Stimulated activated CD8-positive, alpha-beta memory T cell treated with anti-CD3 and anti-CD28 coated beads, Interleukin-12 subunit alpha, Interleukin-12 subunit beta, amount 100 ng/mL, for 1 hour (primary cell): ENCODE data around the gene UBQLNL.

Experiments
- DNase-seq: peaks from one replicate; pipeline ENCODE4 v3.0.0-alpha.2; 2020; ENCODE audit warnings: low read depth

The UBQLNL gene

GRCh38 chr11:5516599-5516998 is at the start of gene UBQLNL:
Gene UBQLNL (minus strand): TSS chr11:5516699. CDS start chr11:5516441, 258 bp downstream.
- no peak for DNase-seq

GRCh38 chr11:5564259-5565019 is 47.9 kb upstream of the UBQLNL start:
- no peak for DNase-seq

GRCh38 chr11:5557751-5558150 is 41.3 kb upstream of the UBQLNL start:
- no peak for DNase-seq

GRCh38 chr11:5556596-5557188 is 40.2 kb upstream of the UBQLNL start:
- no peak for DNase-seq

GRCh38 chr11:5553343-5553742 is 36.8 kb upstream of the UBQLNL start:
- DNase-seq = no peak

- no peak for DNase-seq
Observed at GRCh38 chr11:5550440-5551095, 34.1 kb upstream of the UBQLNL start.

- DNase-seq = no peak
Observed at GRCh38 chr11:5548440-5548839, 31.9 kb upstream of the UBQLNL start, which contains the start of gene OR52H1. Gene OR52H1 (minus strand): TSS chr11:5548540. CDS start chr11:5545505, 3,035 bp downstream.

GRCh38 chr11:5547982-5548381 is 31.5 kb upstream of the UBQLNL start:
- DNase-seq = no peak

- no peak for DNase-seq
Observed at GRCh38 chr11:5546457-5546856, 30.0 kb upstream of the UBQLNL start.

GRCh38 chr11:5541427-5541826 is 24.9 kb upstream of the UBQLNL start:
- DNase-seq = no peak

- DNase-seq = no peak
Observed at GRCh38 chr11:5536482-5536881, 20.0 kb upstream of the UBQLNL start.

- no peak for DNase-seq
Observed at GRCh38 chr11:5534046-5534445, 17.5 kb upstream of the UBQLNL start.

- no peak for DNase-seq
Observed at GRCh38 chr11:5531053-5531831, 14.7 kb upstream of the UBQLNL start.

GRCh38 chr11:5528495-5528894 is 12.0 kb upstream of the UBQLNL start:
- no peak for DNase-seq

GRCh38 chr11:5527716-5528115 is 11.2 kb upstream of the UBQLNL start:
- DNase-seq = no peak

- no peak for DNase-seq
Observed at GRCh38 chr11:5524756-5525155, 8.3 kb upstream of the UBQLNL start.

- DNase-seq = no peak
Observed at GRCh38 chr11:5522308-5522707, 5.8 kb upstream of the UBQLNL start.

- no peak for DNase-seq
Observed at GRCh38 chr11:5521540-5521939, 5.0 kb upstream of the UBQLNL start.

GRCh38 chr11:5514841-5515240 is 1.7 kb downstream of the UBQLNL start:
- no peak for DNase-seq

- no peak for DNase-seq
Observed at GRCh38 chr11:5509803-5510202, 6.7 kb downstream of the UBQLNL start, which contains the start of gene UBQLN3. Gene UBQLN3 (minus strand): TSS chr11:5509957. CDS start chr11:5509558, 399 bp downstream.

- DNase-seq = no peak
Observed at GRCh38 chr11:5508605-5509004, 7.9 kb downstream of the UBQLNL start.

GRCh38 chr11:5507933-5508305 is 8.6 kb downstream of the UBQLNL start:
- DNase-seq = no peak
